ENCODE measurements around the gene OARD1.

Gene OARD1

DNA sequence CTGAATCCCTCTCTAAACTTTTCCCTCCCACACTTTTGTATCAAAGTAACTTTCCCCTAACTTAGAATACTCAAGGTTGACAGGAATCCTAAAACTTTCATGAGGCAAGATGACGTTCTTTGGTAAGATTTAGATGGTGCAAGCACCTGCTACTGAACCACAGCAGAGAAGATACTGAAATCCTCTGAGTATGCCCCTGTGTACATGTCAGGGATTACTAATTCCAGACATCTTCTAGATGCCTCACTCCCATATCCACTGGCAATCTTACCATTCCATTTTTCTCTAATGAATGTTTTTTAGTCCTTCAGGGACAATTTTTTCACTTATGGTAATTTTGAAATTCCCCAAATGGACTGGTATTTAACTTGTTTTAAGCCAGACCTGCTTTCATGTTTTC lies 10.1 kb downstream of the OARD1 start:
- H4K20me1 ChIP-seq (ENCODE audit: low read depth, low read length), result no peaks in the 10 kb centered on the region
- no peak overlapping the region for H3K27ac ChIP-seq (ENCODE audit: low read depth, low read length)
- peaks cover 32% of the 10 kb centered on the region for H3K36me3 ChIP-seq (ENCODE audit: low read length)
- H3K9me3 ChIP-seq (ENCODE audit: insufficient read depth, low read length), result no peaks in the 10 kb centered on the region
- H3K9ac ChIP-seq (ENCODE audit: low read length), result no peak overlapping the region
- TF ChIP-seq EZH2phosphoT487 (conservative IDR thresholded peaks at IDR 0.05; ENCODE audit: low read length), result no peak
- TF ChIP-seq, protein P1, sequence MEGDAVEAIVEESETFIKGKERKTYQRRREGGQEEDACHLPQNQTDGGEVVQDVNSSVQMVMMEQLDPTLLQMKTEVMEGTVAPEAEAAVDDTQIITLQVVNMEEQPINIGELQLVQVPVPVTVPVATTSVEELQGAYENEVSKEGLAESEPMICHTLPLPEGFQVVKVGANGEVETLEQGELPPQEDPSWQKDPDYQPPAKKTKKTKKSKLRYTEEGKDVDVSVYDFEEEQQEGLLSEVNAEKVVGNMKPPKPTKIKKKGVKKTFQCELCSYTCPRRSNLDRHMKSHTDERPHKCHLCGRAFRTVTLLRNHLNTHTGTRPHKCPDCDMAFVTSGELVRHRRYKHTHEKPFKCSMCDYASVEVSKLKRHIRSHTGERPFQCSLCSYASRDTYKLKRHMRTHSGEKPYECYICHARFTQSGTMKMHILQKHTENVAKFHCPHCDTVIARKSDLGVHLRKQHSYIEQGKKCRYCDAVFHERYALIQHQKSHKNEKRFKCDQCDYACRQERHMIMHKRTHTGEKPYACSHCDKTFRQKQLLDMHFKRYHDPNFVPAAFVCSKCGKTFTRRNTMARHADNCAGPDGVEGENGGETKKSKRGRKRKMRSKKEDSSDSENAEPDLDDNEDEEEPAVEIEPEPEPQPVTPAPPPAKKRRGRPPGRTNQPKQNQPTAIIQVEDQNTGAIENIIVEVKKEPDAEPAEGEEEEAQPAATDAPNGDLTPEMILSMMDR (IDR thresholded peaks at IDR 0.05; ENCODE audit: insufficient read depth, low read length, poor library complexity, severe bottlenecking), result no peak
- H3K4me2 ChIP-seq (ENCODE audit: low read depth, low read length, poor library complexity, severe bottlenecking), result no peak overlapping the region
- no peak overlapping the region for H3K4me3 ChIP-seq (ENCODE audit: insufficient read depth, low read length, poor library complexity, severe bottlenecking)
- peaks cover 9% of the 10 kb centered on the region; the same call in 1 of the 2 replicates for H3F3A ChIP-seq (ENCODE audit: insufficient read depth)
- H3K79me2 ChIP-seq (ENCODE audit: insufficient read depth, low read length), result 0 out of 2 replicates have a peak, but pooled peaks cover 4% of the 10 kb centered on the region
- no peak overlapping the region for H2AFZ ChIP-seq (ENCODE audit: low read depth, low read length, severe bottlenecking)
- no peaks in the 10 kb centered on the region for H3K9me2 ChIP-seq (replicated peaks; ENCODE audit: insufficient read depth, low read length)
- H3K27me3 ChIP-seq (ENCODE audit: low read length), result no peaks in the 10 kb centered on the region

- Histone ChIP-seq H3F3A (ENCODE audit: insufficient read depth) (peaks cover 7% of the 10 kb centered on the region; the same call in 1 of the 2 replicates), H3K9ac (ENCODE audit: low read length) (no peak overlapping the region), H3K27me3 (ENCODE audit: low read length) (no peaks in the 10 kb centered on the region), H3K9me2 (replicated peaks; ENCODE audit: insufficient read depth, low read length) (no peaks in the 10 kb centered on the region), H3K4me3 (ENCODE audit: insufficient read depth, low read length, poor library complexity, severe bottlenecking) (no peak overlapping the region), H3K9me3 (ENCODE audit: insufficient read depth, low read length) (no peaks in the 10 kb centered on the region), H4K20me1 (ENCODE audit: low read depth, low read length) (no peaks in the 10 kb centered on the region), H3K79me2 (ENCODE audit: insufficient read depth, low read length) (0 out of 2 replicates have a peak, but pooled peaks cover 4% of the 10 kb centered on the region), H3K36me3 (ENCODE audit: low read length) (peaks cover 27% of the 10 kb centered on the region), H3K4me2 (ENCODE audit: low read depth, low read length, poor library complexity, severe bottlenecking) (no peak overlapping the region), H3K27ac (ENCODE audit: low read depth, low read length) (no peak overlapping the region), H2AFZ (ENCODE audit: low read depth, low read length, severe bottlenecking) (no peak overlapping the region)
- TF ChIP-seq, protein P1 (IDR thresholded peaks at IDR 0.05; ENCODE audit: insufficient read depth, low read length, poor library complexity, severe bottlenecking), result no peak
Measured at GRCh38 chr6:41061196-41061726, 10.9 kb downstream of the OARD1 start.

DNA sequence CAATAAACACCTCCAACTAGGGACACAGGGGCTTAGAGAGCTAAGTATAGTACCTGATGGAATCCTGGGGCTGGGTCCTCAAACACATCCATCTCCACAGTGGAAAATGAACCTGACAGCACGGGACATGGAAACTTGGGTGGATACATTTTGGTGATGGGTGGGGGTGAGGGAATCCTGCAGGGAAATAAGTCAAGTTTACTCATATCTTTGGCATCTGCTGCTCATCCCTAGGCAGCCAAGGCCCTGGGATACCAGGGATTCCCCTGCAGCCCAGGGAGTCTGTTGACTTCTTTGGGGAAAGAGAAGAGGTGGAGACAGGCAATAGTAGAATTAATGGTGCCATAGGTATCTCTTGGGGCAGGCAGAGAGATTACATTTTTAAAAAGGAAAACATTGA lies 12.6 kb downstream of the OARD1 start:
- H3K4me3 ChIP-seq (ENCODE audit: insufficient read depth, low read length, poor library complexity, severe bottlenecking), result no peak overlapping the region
- H3K9me3 ChIP-seq (ENCODE audit: insufficient read depth, low read length), result no peaks in the 10 kb centered on the region
- no peak overlapping the region for H3K9ac ChIP-seq (ENCODE audit: low read length)
- no peaks in the 10 kb centered on the region for H3K79me2 ChIP-seq (ENCODE audit: insufficient read depth, low read length)
- peaks cover 7% of the 10 kb centered on the region; the same call in 1 of the 2 replicates for H3F3A ChIP-seq (ENCODE audit: insufficient read depth)
- TF ChIP-seq, protein P1 (IDR thresholded peaks at IDR 0.05; ENCODE audit: insufficient read depth, low read length, poor library complexity, severe bottlenecking), result no peak
- TF ChIP-seq EZH2phosphoT487 (conservative IDR thresholded peaks at IDR 0.05; ENCODE audit: low read length), result no peak
- H4K20me1 ChIP-seq (ENCODE audit: low read depth, low read length), result no peaks in the 10 kb centered on the region
- no peak overlapping the region for H3K4me2 ChIP-seq (ENCODE audit: low read depth, low read length, poor library complexity, severe bottlenecking)
- H3K36me3 ChIP-seq (ENCODE audit: low read length), result peaks cover 12% of the 10 kb centered on the region; the same call in 1 of the 2 replicates
- no peak overlapping the region for H2AFZ ChIP-seq (ENCODE audit: low read depth, low read length, severe bottlenecking)
- H3K27ac ChIP-seq (ENCODE audit: low read depth, low read length), result no peak overlapping the region
- no peaks in the 10 kb centered on the region for H3K27me3 ChIP-seq (ENCODE audit: low read length)
- H3K9me2 ChIP-seq (replicated peaks; ENCODE audit: insufficient read depth, low read length), result no peaks in the 10 kb centered on the region

All from SU-DHL-6 (cell line).